ENCODE results near the gene LELP1. TPM values are rescaled to one million over a fixed set of nuclear protein-coding genes. Genes with fewer than 3 reads are reported as not detected.

The LELP1 gene
- total and polyA plus RNA-seq, 2 donors (not counting 3 experiments of a cell fraction or from before 2014, with no cell fraction given): not detected

DNA sequence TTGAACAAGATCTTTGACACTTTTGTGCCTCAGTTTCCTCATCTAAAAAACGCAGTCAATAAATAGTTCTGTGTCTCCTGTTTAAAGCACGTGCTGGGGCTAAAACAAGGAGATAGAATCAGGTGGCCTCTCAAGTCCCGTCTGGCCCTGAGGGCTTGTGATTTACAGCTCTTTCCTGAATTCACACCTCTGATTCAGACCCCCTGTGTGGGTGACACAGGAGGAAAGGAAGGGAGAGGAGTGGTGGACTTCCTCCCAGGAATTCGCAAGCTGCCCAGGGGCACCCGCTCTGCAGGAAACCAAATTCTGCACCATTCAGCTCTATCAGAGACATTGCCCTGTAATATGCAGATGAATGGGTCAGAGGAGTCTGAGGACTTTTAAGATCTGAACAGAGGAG is 9.0 kb downstream of the LELP1 start:
- BruUV-seq (replicated peaks): no TSS peak
- Histone ChIP-seq H3K27me3 (ENCODE audit: control insufficient read depth in 2 of 2, insufficient read depth in 2 of 2, low read length in 2 of 2) (no peaks in the 10 kb centered on the region), H3K79me2 (ENCODE audit: control insufficient read depth, insufficient read depth, low read length) (no peaks in the 10 kb centered on the region), H3K36me3 (ENCODE audit: control insufficient read depth in 2 of 2, extremely low read depth in 1 of 2, insufficient read depth in 2 of 2, low read length in 2 of 2) (no peaks in the 10 kb centered on the region), H3K4me2 (ENCODE audit: insufficient read depth, low read length) (no peak overlapping the region), H3K4me3 (replicated peaks in 1 of 3; ENCODE audit: insufficient read depth in 1 of 3, low read depth in 1 of 3, low read length in 3 of 3) (no peak overlapping the region), H4K20me1 (replicated peaks; ENCODE audit: control insufficient read depth, extremely low read depth, insufficient read depth, low read length) (peaks cover 2% of the 10 kb centered on the region), H3K9ac (replicated peaks; ENCODE audit: extremely low read depth, insufficient read depth, low read length) (no peak overlapping the region), H2AFZ (ENCODE audit: low read depth, low read length) (no peak overlapping the region), H3K27ac (ENCODE audit: insufficient read depth, low read depth, low read length) (no peak overlapping the region), H3K9me3 (replicated peaks; ENCODE audit: control insufficient read depth, insufficient read depth, low read length) (no peaks in the 10 kb centered on the region), H3K9me1 (replicated peaks; ENCODE audit: control insufficient read depth, extremely low read depth, insufficient read depth, low read length) (no peaks in the 10 kb centered on the region), H3K4me1 (ENCODE audit: control insufficient read depth, extremely low read depth, insufficient read depth, low read length) (no peaks in the 10 kb centered on the region)
- DNase-seq (ENCODE audit: low read depth, low spot score) (no peak), FAIRE-seq (no peak)
- dilution Hi-C loops (cut with MboI; ENCODE audit: extremely low pct_ligation_motif_present, low sequenced_read_pairs): no loop called here
- CTCF ChIA-PET: no interaction called here
- TF ChIP-seq, protein P1, sequence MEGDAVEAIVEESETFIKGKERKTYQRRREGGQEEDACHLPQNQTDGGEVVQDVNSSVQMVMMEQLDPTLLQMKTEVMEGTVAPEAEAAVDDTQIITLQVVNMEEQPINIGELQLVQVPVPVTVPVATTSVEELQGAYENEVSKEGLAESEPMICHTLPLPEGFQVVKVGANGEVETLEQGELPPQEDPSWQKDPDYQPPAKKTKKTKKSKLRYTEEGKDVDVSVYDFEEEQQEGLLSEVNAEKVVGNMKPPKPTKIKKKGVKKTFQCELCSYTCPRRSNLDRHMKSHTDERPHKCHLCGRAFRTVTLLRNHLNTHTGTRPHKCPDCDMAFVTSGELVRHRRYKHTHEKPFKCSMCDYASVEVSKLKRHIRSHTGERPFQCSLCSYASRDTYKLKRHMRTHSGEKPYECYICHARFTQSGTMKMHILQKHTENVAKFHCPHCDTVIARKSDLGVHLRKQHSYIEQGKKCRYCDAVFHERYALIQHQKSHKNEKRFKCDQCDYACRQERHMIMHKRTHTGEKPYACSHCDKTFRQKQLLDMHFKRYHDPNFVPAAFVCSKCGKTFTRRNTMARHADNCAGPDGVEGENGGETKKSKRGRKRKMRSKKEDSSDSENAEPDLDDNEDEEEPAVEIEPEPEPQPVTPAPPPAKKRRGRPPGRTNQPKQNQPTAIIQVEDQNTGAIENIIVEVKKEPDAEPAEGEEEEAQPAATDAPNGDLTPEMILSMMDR (IDR thresholded peaks at IDR 0.05; ENCODE audit: extremely low read depth in 1 of 2, insufficient read depth in 1 of 2, low read depth in 1 of 2, low read length in 2 of 2): no peak
- TF ChIP-seq POLR2AphosphoS5 (IDR thresholded peaks at IDR 0.05; ENCODE audit: insufficient read depth, low read depth, low read length): no peak
- TF ChIP-seq FOS (IDR thresholded peaks at IDR 0.05; ENCODE audit: borderline replicate concordance, insufficient read depth, low read length): no peak
- TF ChIP-seq GATA2 (IDR thresholded peaks at IDR 0.05; ENCODE audit: insufficient read depth, insufficient read length, low read depth, low read length): no peak
- no peak for TF ChIP-seq MYC (IDR thresholded peaks at IDR 0.05; ENCODE audit: low read depth, low read length)
- no peak for TF ChIP-seq JUN (IDR thresholded peaks at IDR 0.05; ENCODE audit: borderline replicate concordance, insufficient read depth, insufficient read length, low read depth)
- TF ChIP-seq, protein P2, sequence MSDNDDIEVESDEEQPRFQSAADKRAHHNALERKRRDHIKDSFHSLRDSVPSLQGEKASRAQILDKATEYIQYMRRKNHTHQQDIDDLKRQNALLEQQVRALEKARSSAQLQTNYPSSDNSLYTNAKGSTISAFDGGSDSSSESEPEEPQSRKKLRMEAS (IDR thresholded peaks at IDR 0.05; ENCODE audit: insufficient read depth, insufficient read length): no peak
- no peak for TF ChIP-seq POLR2A (IDR thresholded peaks at IDR 0.05; ENCODE audit: low read depth, low read length)
- TF ChIP-seq EZH2 (IDR thresholded peaks at IDR 0.05; ENCODE audit: borderline replicate concordance, low read depth, low read length, severe bottlenecking): no peak
- POLR2A ChIA-PET: no interaction called here
- intact Hi-C loops (cut with micrococcal nuclease): no loop called here

All from endothelial cell of umbilical vein (primary cell).